ENCODE results near the gene UBA1. TPM values are rescaled to one million over a fixed set of nuclear protein-coding genes. Genes with fewer than 3 reads are reported as not detected.

Gene UBA1
- total and polyA plus RNA-seq, 10 of the 15 experiments (the other 5 are each of a cell fraction or from before 2014, with no cell fraction given) = 60.4 to 314 (median 216) TPM

DNA sequence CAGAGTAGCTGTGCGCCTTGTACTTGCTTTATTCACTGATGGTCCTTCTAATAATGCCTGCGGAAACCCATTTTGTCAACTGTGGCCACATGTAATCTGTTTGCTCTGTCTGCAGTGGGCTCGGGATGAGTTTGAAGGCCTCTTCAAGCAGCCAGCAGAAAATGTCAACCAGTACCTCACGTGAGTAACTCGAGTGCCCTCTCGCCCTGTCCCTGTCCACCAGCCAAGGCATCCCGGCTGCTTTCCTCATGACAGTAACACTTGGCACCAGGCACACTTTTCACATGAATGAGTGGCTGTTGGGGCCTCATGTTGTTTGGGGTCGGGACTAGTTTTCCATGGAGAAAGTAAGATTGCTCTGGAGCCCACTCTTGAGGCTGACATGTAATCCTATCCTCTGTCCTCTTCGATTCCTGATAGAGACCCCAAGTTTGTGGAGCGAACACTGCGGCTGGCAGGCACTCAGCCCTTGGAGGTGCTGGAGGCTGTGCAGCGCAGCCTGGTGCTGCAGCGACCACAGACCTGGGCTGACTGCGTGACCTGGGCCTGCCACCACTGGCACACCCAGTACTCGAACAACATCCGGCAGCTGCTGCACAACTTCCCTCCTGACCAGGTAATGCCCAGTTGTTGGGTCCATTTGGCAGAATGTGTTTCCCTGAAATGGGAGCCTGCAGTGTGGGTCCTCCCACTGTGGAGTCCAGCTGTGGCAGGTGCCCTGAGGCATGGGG lies 16.0 kb downstream of the UBA1 start:
- Histone ChIP-seq H3K9me3 (replicated peaks; ENCODE audit: control insufficient read depth, insufficient read depth, low read length) (no peaks in the 10 kb centered on the region), H3K27me3 (replicated peaks in 1 of 2; ENCODE audit: control insufficient read depth in 2 of 2, insufficient read depth in 2 of 2, low read length in 1 of 2) (no peaks in the 10 kb centered on the region), H3K27ac (ENCODE audit: control insufficient read depth, insufficient read depth) (no peak overlapping the region), H3K4me1 (ENCODE audit: control insufficient read depth, insufficient read depth, low read length) (no peaks in the 10 kb centered on the region), H3K9ac (ENCODE audit: control insufficient read depth, insufficient read depth, low read length) (no peak overlapping the region), H3K4me2 (ENCODE audit: control insufficient read depth, insufficient read depth) (no peak overlapping the region), H3K36me3 (ENCODE audit: control insufficient read depth in 2 of 2, insufficient read depth in 2 of 2, low read length in 1 of 2) (peaks cover 34 to 63% of the 10 kb centered on the region in 2 experiments), H3K4me3 (no peak overlapping the region), H2AFZ (ENCODE audit: control insufficient read depth, low read depth, low read length) (no peak overlapping the region), H3K79me2 (ENCODE audit: control insufficient read depth, insufficient read depth, low read length) (no peaks in the 10 kb centered on the region), H4K20me1 (ENCODE audit: control insufficient read depth, insufficient read depth) (peaks cover 6% of the 10 kb centered on the region; the same call in 1 of the 2 replicates)
- no TSS peak for BruUV-seq (replicated peaks)
- POLR2A ChIA-PET = no interaction called here
- intact Hi-C loops (cut with micrococcal nuclease; ENCODE audit: unreplicated experiment) = no loop called here
- SMC1A ChIA-PET (ENCODE audit: uncharacterized antibody, unreplicated experiment) = interaction anchor here (1.2 kb wide), 1 partner anchor 12 kb away, joined by 3 read pairs; no protein-coding TSS in a partner anchor
- in situ Hi-C loops (cut with MboI) = loop anchor here (10.0 to 25.0 kb wide), 2 partner anchors 435 to 1728 kb away; no protein-coding TSS in a partner anchor
- no peak for FAIRE-seq
- RAD21 ChIA-PET (ENCODE audit: unreplicated experiment) = no interaction called here
- no peak for ATAC-seq
- DNase-seq (ENCODE audit: low read depth, low spot score) = no peak
- WGBS (ENCODE audit: insufficient coverage, insufficient replicate concordance, low lambda C conversion rate, missing lambda C conversion rate) = 94% methylated on average over 16 of the region's 16 CpGs
- CTCF ChIA-PET = interaction anchor here (0.9 kb wide), 1 partner anchor 15 kb away, joined by 3 read pairs; no protein-coding TSS in a partner anchor
- no peak for TF ChIP-seq YBX1 (IDR thresholded peaks at IDR 0.05)
- no peak for TF ChIP-seq FOS (IDR thresholded peaks at IDR 0.05; ENCODE audit: borderline replicate concordance, extremely low read depth, insufficient read length)
- TF ChIP-seq IKZF1 (conservative IDR thresholded peaks at IDR 0.05) = no peak
- TF ChIP-seq, protein P1, sequence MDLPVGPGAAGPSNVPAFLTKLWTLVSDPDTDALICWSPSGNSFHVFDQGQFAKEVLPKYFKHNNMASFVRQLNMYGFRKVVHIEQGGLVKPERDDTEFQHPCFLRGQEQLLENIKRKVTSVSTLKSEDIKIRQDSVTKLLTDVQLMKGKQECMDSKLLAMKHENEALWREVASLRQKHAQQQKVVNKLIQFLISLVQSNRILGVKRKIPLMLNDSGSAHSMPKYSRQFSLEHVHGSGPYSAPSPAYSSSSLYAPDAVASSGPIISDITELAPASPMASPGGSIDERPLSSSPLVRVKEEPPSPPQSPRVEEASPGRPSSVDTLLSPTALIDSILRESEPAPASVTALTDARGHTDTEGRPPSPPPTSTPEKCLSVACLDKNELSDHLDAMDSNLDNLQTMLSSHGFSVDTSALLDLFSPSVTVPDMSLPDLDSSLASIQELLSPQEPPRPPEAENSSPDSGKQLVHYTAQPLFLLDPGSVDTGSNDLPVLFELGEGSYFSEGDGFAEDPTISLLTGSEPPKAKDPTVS (IDR thresholded peaks at IDR 0.05; ENCODE audit: low read depth, low read length) = no peak
- TF ChIP-seq BACH1 (IDR thresholded peaks at IDR 0.05; ENCODE audit: borderline replicate concordance) = no peak
- TF ChIP-seq TBL1XR1 (IDR thresholded peaks at IDR 0.05; ENCODE audit: low read depth, low read length) = no peak
- TF ChIP-seq MEF2B (IDR thresholded peaks at IDR 0.05; ENCODE audit: partially characterized antibody, poor library complexity, severe bottlenecking) = no peak
- no peak for TF ChIP-seq KLF5 (IDR thresholded peaks at IDR 0.05; ENCODE audit: partially characterized antibody)
- TF ChIP-seq, protein P2, sequence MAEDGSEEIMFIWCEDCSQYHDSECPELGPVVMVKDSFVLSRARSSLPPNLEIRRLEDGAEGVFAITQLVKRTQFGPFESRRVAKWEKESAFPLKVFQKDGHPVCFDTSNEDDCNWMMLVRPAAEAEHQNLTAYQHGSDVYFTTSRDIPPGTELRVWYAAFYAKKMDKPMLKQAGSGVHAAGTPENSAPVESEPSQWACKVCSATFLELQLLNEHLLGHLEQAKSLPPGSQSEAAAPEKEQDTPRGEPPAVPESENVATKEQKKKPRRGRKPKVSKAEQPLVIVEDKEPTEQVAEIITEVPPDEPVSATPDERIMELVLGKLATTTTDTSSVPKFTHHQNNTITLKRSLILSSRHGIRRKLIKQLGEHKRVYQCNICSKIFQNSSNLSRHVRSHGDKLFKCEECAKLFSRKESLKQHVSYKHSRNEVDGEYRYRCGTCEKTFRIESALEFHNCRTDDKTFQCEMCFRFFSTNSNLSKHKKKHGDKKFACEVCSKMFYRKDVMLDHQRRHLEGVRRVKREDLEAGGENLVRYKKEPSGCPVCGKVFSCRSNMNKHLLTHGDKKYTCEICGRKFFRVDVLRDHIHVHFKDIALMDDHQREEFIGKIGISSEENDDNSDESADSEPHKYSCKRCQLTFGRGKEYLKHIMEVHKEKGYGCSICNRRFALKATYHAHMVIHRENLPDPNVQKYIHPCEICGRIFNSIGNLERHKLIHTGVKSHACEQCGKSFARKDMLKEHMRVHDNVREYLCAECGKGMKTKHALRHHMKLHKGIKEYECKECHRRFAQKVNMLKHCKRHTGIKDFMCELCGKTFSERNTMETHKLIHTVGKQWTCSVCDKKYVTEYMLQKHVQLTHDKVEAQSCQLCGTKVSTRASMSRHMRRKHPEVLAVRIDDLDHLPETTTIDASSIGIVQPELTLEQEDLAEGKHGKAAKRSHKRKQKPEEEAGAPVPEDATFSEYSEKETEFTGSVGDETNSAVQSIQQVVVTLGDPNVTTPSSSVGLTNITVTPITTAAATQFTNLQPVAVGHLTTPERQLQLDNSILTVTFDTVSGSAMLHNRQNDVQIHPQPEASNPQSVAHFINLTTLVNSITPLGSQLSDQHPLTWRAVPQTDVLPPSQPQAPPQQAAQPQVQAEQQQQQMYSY (CRISPR knock-in tag; IDR thresholded peaks at IDR 0.05) = no peak
- no peak for TF ChIP-seq NFIC (IDR thresholded peaks at IDR 0.05; ENCODE audit: low read depth, low read length)
- TF ChIP-seq ZBTB40 (IDR thresholded peaks at IDR 0.05; ENCODE audit: borderline replicate concordance) = no peak
- no peak for TF ChIP-seq SMAD5 (IDR thresholded peaks at IDR 0.05; ENCODE audit: low read depth)
- TF ChIP-seq NR2C1 (IDR thresholded peaks at IDR 0.05) = no peak

Data from GM12878 (cell line).